Mesenchymal stem cell (in vitro differentiated cells and primary cell): ENCODE results near the gene FBXL15.
A peak's percentile ranks its signal among the peaks of the same experiment; 100 is the strongest.

ENCODE experiments used
- DNase-seq: peaks from one replicate; pipeline ENCODE4 v3.0.0-alpha.2; 2013
- H2AFZ ChIP-seq: one replicate; pipeline ENCODE4 v1.6.1; 2013; ENCODE audit warnings: low read depth, mild to moderate bottlenecking, control low read depth, inconsistent platforms, low read length, moderate library complexity
- H2AK5ac ChIP-seq: 2 replicates; pipeline ENCODE4 v1.6.1; 2013; ENCODE audit warnings: low read length, moderate library complexity, mild to moderate bottlenecking, inconsistent platforms; ENCODE audit not compliant: severe bottlenecking
- H2BK120ac ChIP-seq: one replicate; pipeline ENCODE4 v1.6.1; 2013; ENCODE audit warnings: low read depth, mild to moderate bottlenecking, inconsistent platforms, low read length, moderate library complexity
- H2BK12ac ChIP-seq, 2 experiments: one replicate each; pipeline ENCODE4 v1.6.1; 2013; ENCODE audit warnings: inconsistent platforms in 2 of 2, low read length in 2 of 2, mild to moderate bottlenecking in 2 of 2, moderate library complexity in 2 of 2, control low read depth in 1 of 2
- H2BK15ac ChIP-seq: one replicate; pipeline ENCODE4 v1.6.1; 2013; ENCODE audit warnings: mild to moderate bottlenecking, low read depth, inconsistent platforms; ENCODE audit not compliant: poor library complexity, severe bottlenecking
- H2BK5ac ChIP-seq: 2 replicates; pipeline ENCODE4 v1.6.1; 2013; ENCODE audit warnings: low read depth, mild to moderate bottlenecking, low read length, control low read depth, inconsistent platforms; ENCODE audit not compliant: poor library complexity, severe bottlenecking
- H3K14ac ChIP-seq, 2 experiments: one replicate each; pipeline ENCODE4 v1.6.1; 2013; ENCODE audit warnings: inconsistent platforms in 2 of 2, low read length in 2 of 2, control low read depth in 1 of 2, mild to moderate bottlenecking in 1 of 2, moderate library complexity in 1 of 2
- H3K18ac ChIP-seq, 2 experiments: one replicate each; pipeline ENCODE4 v1.6.1; 2013; ENCODE audit warnings: inconsistent platforms in 2 of 2, low read length in 2 of 2, control low read depth in 1 of 2, low read depth in 1 of 2, mild to moderate bottlenecking in 1 of 2
- H3K23ac ChIP-seq, 2 experiments: one replicate each; pipeline ENCODE4 v1.6.1; 2013; ENCODE audit warnings: inconsistent platforms in 2 of 2, low read length in 2 of 2, mild to moderate bottlenecking in 2 of 2, moderate library complexity in 2 of 2, control low read depth in 1 of 2
- H3K27ac ChIP-seq: 2 replicates; pipeline ENCODE4 v1.5.1; 2013; ENCODE audit warnings: mild to moderate bottlenecking, moderate library complexity, low read length, control low read depth, inconsistent platforms; ENCODE audit not compliant: poor library complexity, severe bottlenecking
- H3K27me3 ChIP-seq, 2 experiments: 2 replicates each; pipeline versions ENCODE4 v1.6.1 to v1.7.0; 2013; ENCODE audit warnings: low read length in 2 of 2, mild to moderate bottlenecking in 2 of 2, moderate library complexity in 2 of 2, control low read depth in 1 of 2, inconsistent platforms in 1 of 2; ENCODE audit not compliant: control insufficient read depth in 1 of 2, insufficient read depth in 1 of 2
- H3K36me3 ChIP-seq, 2 experiments: 2 replicates each; pipeline versions ENCODE4 v1.6.1 to v1.7.0; 2013; ENCODE audit warnings: low read length in 2 of 2, control low read depth in 1 of 2, inconsistent platforms in 1 of 2, low read depth in 1 of 2, mild to moderate bottlenecking in 1 of 2; ENCODE audit not compliant: insufficient read depth in 2 of 2, control insufficient read depth in 1 of 2
- H3K4ac ChIP-seq, 2 experiments: one replicate each; pipeline ENCODE4 v1.6.1; 2013; ENCODE audit warnings: inconsistent platforms in 2 of 2, low read length in 2 of 2, mild to moderate bottlenecking in 2 of 2, moderate library complexity in 2 of 2, control low read depth in 1 of 2, low read depth in 1 of 2
- H3K4me1 ChIP-seq: 2 replicates; pipeline ENCODE4 v1.6.1; 2013; ENCODE audit warnings: low read depth, low read length, control low read depth; ENCODE audit not compliant: control insufficient read depth, insufficient read depth
- H3K4me2 ChIP-seq: 2 replicates; pipeline ENCODE4 v1.6.1; 2013; ENCODE audit warnings: low read length, mild to moderate bottlenecking, inconsistent platforms; ENCODE audit not compliant: poor library complexity, severe bottlenecking
- H3K4me3 ChIP-seq, 2 experiments: 2 replicates each; pipeline versions ENCODE4 v1.5.1 to v1.7.0; 2013; ENCODE audit warnings: low read length in 2 of 2, mild to moderate bottlenecking in 2 of 2, control low read depth in 1 of 2, low read depth in 1 of 2; ENCODE audit not compliant: insufficient read depth in 1 of 2
- H3K79me1 ChIP-seq: replicated peaks from 2 replicates; pipeline ENCODE4 v1.6.1; 2013; ENCODE audit warnings: mild to moderate bottlenecking, control low read depth, low read length, inconsistent platforms; ENCODE audit not compliant: poor library complexity, severe bottlenecking
- H3K9ac ChIP-seq: 2 replicates; pipeline ENCODE4 v1.7.0; 2013; ENCODE audit warnings: mild to moderate bottlenecking, low read length, moderate library complexity
- H3K9me3 ChIP-seq: 2 replicates; pipeline ENCODE4 v1.7.0; 2013; ENCODE audit warnings: mild to moderate bottlenecking, low read length; ENCODE audit not compliant: control insufficient read depth
- H4K8ac ChIP-seq: one replicate; pipeline ENCODE4 v1.6.1; 2013; ENCODE audit warnings: inconsistent platforms, mild to moderate bottlenecking, low read length, moderate library complexity
- H4K91ac ChIP-seq: one replicate; pipeline ENCODE4 v1.6.1; 2013; ENCODE audit warnings: mild to moderate bottlenecking, low read length, inconsistent platforms
- WGBS: methylation state at CpG from one replicate; pipeline ENCODE4 v1.1.7; 2013; ENCODE audit warnings: mixed read lengths; 5-methylcytosine and 5-hydroxymethylcytosine counted together

Gene FBXL15

GRCh38 chr10:102400076-102400475 lies 20.6 kb upstream of the FBXL15 start:
- Histone ChIP-seq H3K4me2 (peak overlapping the region; percentile 73), H3K18ac (peak overlapping the region in 1 of 2 experiments; percentile 70), H2BK120ac (no peak overlapping the region), H3K14ac (no peak overlapping the region), H2BK15ac (peak overlapping the region; percentile 68), H4K91ac (peak overlapping the region; percentile 86), H3K9ac (peak overlapping the region; percentile 76), H3K27me3 (no peaks in the 10 kb centered on the region), H2BK5ac (no peak overlapping the region), H3K23ac (no peak overlapping the region), H2AK5ac (peak overlapping the region; percentile 54), H4K8ac (peak overlapping the region; percentile 96), H3K27ac (no peak overlapping the region), H2BK12ac (peak overlapping the region in 1 of 2 experiments; percentile 51), H3K4me3 (no peak overlapping the region), H2AFZ (no peak overlapping the region), H3K79me1 (peaks cover 23% of the 10 kb centered on the region), H3K36me3 (peaks cover 31 to 71% of the 10 kb centered on the region in 2 experiments), H3K4ac (peak overlapping the region; percentile 22 to 61), H3K9me3 (no peaks in the 10 kb centered on the region), H3K4me1 (peaks cover 61% of the 10 kb centered on the region)
- DNase-seq, result no peak
- WGBS, result 91% methylated on average over 16 of the region's 17 CpGs

- Histone ChIP-seq H2AK5ac (peak overlapping the region; percentile 66), H2BK15ac (no peak overlapping the region)
- WGBS, result 99% methylated on average over 22 of the region's 22 CpGs
Observed at GRCh38 chr10:102400598-102401341, 19.9 kb upstream of the FBXL15 start.

GRCh38 chr10:102401342-102401654 lies 19.3 kb upstream of the FBXL15 start:
- Histone ChIP-seq H2BK5ac (no peak overlapping the region), H2BK15ac (no peak overlapping the region), H3K36me3 (peaks cover 31 to 71% of the 10 kb centered on the region in 2 experiments), H3K27me3 (peaks cover 11% of the 10 kb centered on the region in 2 experiments), H3K9me3 (no peaks in the 10 kb centered on the region), H2BK12ac (peak overlapping the region in 1 of 2 experiments; percentile 60), H3K79me1 (peaks cover 19% of the 10 kb centered on the region), H3K14ac (no peak overlapping the region), H3K4ac (no peak overlapping the region), H3K4me2 (no peak overlapping the region), H3K4me1 (peaks cover 56% of the 10 kb centered on the region), H2AK5ac (peak overlapping the region; percentile 67), H2BK120ac (no peak overlapping the region), H3K9ac (no peak overlapping the region), H3K23ac (no peak overlapping the region), H4K8ac (no peak overlapping the region), H3K18ac (no peak overlapping the region), H3K4me3 (no peak overlapping the region), H4K91ac (no peak overlapping the region), H3K27ac (peak overlapping the region; percentile 50), H2AFZ (no peak overlapping the region)
- 89% methylated on average over 8 of the region's 8 CpGs for WGBS
- no peak for DNase-seq

More at GRCh38 chr10:102400598-102401341, 19.9 kb upstream of the FBXL15 start:
- H3K4me3 ChIP-seq, result no peak overlapping the region
- DNase-seq, result no peak
- H2BK12ac ChIP-seq, result no peak overlapping the region
- no peak overlapping the region for H3K4ac ChIP-seq
- peaks cover 31 to 71% of the 10 kb centered on the region in 2 experiments for H3K36me3 ChIP-seq
- H4K91ac ChIP-seq, result no peak overlapping the region
- H3K9ac ChIP-seq, result no peak overlapping the region
- H3K27ac ChIP-seq, result no peak overlapping the region
- no peaks in the 10 kb centered on the region for H3K9me3 ChIP-seq
- H2BK5ac ChIP-seq, result no peak overlapping the region
- H3K79me1 ChIP-seq, result peaks cover 23% of the 10 kb centered on the region
- no peak overlapping the region for H3K23ac ChIP-seq
- peaks cover 61% of the 10 kb centered on the region for H3K4me1 ChIP-seq
- no peak overlapping the region for H3K18ac ChIP-seq
- no peak overlapping the region for H4K8ac ChIP-seq
- no peak overlapping the region for H2AFZ ChIP-seq
- H3K27me3 ChIP-seq, result peaks cover 5 to 6% of the 10 kb centered on the region in 2 experiments
- H3K14ac ChIP-seq, result no peak overlapping the region
- H3K4me2 ChIP-seq, result no peak overlapping the region
- H2BK120ac ChIP-seq, result no peak overlapping the region

GRCh38 chr10:102401735-102402511 lies 18.7 kb upstream of the FBXL15 start:
- Histone ChIP-seq H4K8ac (no peak overlapping the region), H3K4me2 (peak overlapping the region; percentile 57), H3K9ac (no peak overlapping the region), H3K36me3 (peaks cover 31 to 66% of the 10 kb centered on the region in 2 experiments), H2BK120ac (no peak overlapping the region), H3K14ac (no peak overlapping the region), H2AFZ (no peak overlapping the region), H2BK12ac (no peak overlapping the region), H4K91ac (no peak overlapping the region), H3K4me1 (peaks cover 50% of the 10 kb centered on the region), H3K23ac (no peak overlapping the region), H3K4ac (no peak overlapping the region), H3K27ac (peak overlapping the region; percentile 50), H2BK15ac (no peak overlapping the region), H2AK5ac (peak overlapping the region; percentile 67), H3K4me3 (no peak overlapping the region), H2BK5ac (no peak overlapping the region), H3K79me1 (peaks cover 12% of the 10 kb centered on the region), H3K27me3 (peaks cover 14% of the 10 kb centered on the region in 2 experiments), H3K18ac (no peak overlapping the region), H3K9me3 (no peaks in the 10 kb centered on the region)
- DNase-seq, result peak; percentile 50
- WGBS, result 67% methylated on average over 18 of the region's 18 CpGs
